Upper lobe of left lung (tissue), 4 donors: ENCODE data around the gene CD276.

Experiments
- CTCF ChIP-seq, 6 experiments: fragments of 450-650 bp in 4 of 6; fragments of 200-600 bp in 2 of 6; sonication (generic) in 2 of 6; IDR thresholded peaks; one replicate each; pipeline ENCODE4 v1.5.1; 2016 to 2019; ENCODE audit warnings: antibody characterized with exemption in 6 of 6
- EP300 ChIP-seq, 4 donors: sonication (generic); formaldehyde crosslinking; IDR thresholded peaks; one replicate each; pipeline ENCODE4 v1.5.1; 2017; ENCODE audit warnings: antibody characterized with exemption in 4 of 4, control low read depth in 2 of 4
- POLR2A ChIP-seq, 4 donors: fragments of 450-650 bp; IDR thresholded peaks; one replicate each; pipeline ENCODE4 v1.5.1; 2016 to 2017; ENCODE audit warnings: antibody characterized with exemption in 4 of 4, mild to moderate bottlenecking in 2 of 4
- POLR2AphosphoS5 ChIP-seq, 2 donors: sonication (generic); formaldehyde crosslinking; IDR thresholded peaks; one replicate each; pipeline ENCODE4 v1.5.1; 2017; ENCODE audit warnings: antibody characterized with exemption in 2 of 2

- no peak for TF ChIP-seq CTCF (IDR thresholded peaks at IDR 0.05)
- no peak for TF ChIP-seq POLR2AphosphoS5 (IDR thresholded peaks at IDR 0.05)
- TF ChIP-seq POLR2A (IDR thresholded peaks at IDR 0.05), result no peak
- TF ChIP-seq EP300 (IDR thresholded peaks at IDR 0.05), result no peak
These were observed 60.9 kb downstream of the CD276 start for GRCh38 chr15:73745073-73745472.
